HL-60 (cell line): ENCODE results near the gene ATP11A.
"Not testable (repeated sequence)": the region's sequence is repeated elsewhere in the genome, so short reads cannot be mapped to it uniquely, and the experiment has no call there.

Experiments
- DNase-seq, 2 experiments: peaks; one replicate each; pipeline ENCODE4 v3.0.0-alpha.2; 2010 to 2020; ENCODE audit warnings: low read depth in 1 of 2, low spot score in 1 of 2
- H3K27ac ChIP-seq: fragments of 250-450 bp; sonication (Bioruptor Pico); replicated peaks from 2 replicates; pipeline ENCODE4 v1.5.1; 2020; ENCODE audit warnings: mild to moderate bottlenecking, moderate library complexity
- H3K27me3 ChIP-seq: fragments of 250-450 bp; sonication (Bioruptor Pico); 2 replicates; pipeline ENCODE4 v1.5.1; 2021; ENCODE audit warnings: mild to moderate bottlenecking, moderate library complexity; ENCODE audit not compliant: insufficient read depth, poor library complexity, severe bottlenecking
- H3K4me3 ChIP-seq: replicated peaks from 2 replicates; pipeline ENCODE4 v1.5.1; 2011; ENCODE audit warnings: mild to moderate bottlenecking, control low read depth, low read length; ENCODE audit not compliant: insufficient read depth
- GABPA ChIP-seq: IDR thresholded peaks from 2 replicates; pipeline ENCODE4 v1.6.1; 2012; ENCODE audit warnings: low read depth
- POLR2AphosphoS5 ChIP-seq: IDR thresholded peaks from 2 replicates; pipeline ENCODE4 v1.6.1; 2012; ENCODE audit warnings: low read depth
- SPI1 ChIP-seq: IDR thresholded peaks from 2 replicates; pipeline ENCODE4 v1.6.1; 2012; ENCODE audit warnings: low read depth, mild to moderate bottlenecking, borderline replicate concordance
- TF ChIP-seq, protein P1 (sequence below): IDR thresholded peaks from one replicate; pipeline ENCODE4 v1.5.1; 2011; ENCODE audit warnings: low read length, control low read depth, inconsistent platforms; ENCODE audit not compliant: insufficient read depth
- TF ChIP-seq, protein P2 (sequence below): IDR thresholded peaks from 2 replicates; pipeline ENCODE4 v1.6.1; 2012; ENCODE audit warnings: low read depth; ENCODE audit not compliant: insufficient replicate concordance

ATP11A gene

DNA sequence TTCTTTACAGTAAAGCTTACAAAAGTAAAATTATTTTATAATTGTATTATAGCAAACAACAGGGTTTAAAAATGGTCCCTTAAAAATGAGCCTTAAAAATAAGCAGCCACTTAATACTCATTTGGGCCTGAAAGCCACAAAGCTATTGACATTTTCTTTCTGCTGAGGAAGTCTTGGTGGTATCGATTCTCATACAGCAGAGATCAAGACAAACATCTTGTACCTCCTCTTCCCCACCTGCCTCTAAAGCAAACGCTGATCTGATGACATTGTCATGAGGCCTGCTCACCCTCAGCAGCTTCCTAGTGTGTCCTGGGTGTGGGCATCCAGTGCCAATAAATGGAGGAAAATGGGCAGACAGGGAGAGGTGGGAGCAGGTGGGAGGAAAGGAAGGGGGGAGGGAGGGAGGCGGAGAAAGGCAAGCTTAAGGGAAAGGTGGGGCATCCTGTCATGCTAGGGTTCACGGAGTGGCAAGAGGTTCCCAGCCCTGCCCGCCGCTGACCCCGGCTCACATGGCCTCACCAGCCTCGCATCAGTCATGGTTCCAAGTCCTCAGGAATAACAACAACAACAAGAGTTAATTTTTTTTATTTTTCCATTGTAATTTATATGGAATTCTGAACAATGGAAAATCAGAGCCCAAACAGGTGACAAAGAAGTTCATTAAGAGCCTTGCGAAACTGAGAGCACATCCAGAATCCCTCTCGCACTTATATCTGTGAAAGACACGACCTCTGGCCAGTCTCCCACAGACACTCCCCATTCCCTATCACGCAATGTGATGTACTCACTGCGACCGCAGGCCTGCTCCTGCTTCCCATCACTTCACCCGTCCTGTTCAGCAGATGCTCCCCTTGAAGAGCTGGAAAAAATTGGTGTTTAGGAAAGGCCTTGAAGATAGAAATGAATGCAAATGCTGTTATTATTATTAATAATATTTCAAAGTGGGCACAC lies 15.1 kb upstream of the ATP11A start:
- TF ChIP-seq, protein P1, sequence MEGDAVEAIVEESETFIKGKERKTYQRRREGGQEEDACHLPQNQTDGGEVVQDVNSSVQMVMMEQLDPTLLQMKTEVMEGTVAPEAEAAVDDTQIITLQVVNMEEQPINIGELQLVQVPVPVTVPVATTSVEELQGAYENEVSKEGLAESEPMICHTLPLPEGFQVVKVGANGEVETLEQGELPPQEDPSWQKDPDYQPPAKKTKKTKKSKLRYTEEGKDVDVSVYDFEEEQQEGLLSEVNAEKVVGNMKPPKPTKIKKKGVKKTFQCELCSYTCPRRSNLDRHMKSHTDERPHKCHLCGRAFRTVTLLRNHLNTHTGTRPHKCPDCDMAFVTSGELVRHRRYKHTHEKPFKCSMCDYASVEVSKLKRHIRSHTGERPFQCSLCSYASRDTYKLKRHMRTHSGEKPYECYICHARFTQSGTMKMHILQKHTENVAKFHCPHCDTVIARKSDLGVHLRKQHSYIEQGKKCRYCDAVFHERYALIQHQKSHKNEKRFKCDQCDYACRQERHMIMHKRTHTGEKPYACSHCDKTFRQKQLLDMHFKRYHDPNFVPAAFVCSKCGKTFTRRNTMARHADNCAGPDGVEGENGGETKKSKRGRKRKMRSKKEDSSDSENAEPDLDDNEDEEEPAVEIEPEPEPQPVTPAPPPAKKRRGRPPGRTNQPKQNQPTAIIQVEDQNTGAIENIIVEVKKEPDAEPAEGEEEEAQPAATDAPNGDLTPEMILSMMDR = no peak
- TF ChIP-seq GABPA (no peak), POLR2AphosphoS5 (no peak), SPI1 (no peak)
- TF ChIP-seq, protein P2, sequence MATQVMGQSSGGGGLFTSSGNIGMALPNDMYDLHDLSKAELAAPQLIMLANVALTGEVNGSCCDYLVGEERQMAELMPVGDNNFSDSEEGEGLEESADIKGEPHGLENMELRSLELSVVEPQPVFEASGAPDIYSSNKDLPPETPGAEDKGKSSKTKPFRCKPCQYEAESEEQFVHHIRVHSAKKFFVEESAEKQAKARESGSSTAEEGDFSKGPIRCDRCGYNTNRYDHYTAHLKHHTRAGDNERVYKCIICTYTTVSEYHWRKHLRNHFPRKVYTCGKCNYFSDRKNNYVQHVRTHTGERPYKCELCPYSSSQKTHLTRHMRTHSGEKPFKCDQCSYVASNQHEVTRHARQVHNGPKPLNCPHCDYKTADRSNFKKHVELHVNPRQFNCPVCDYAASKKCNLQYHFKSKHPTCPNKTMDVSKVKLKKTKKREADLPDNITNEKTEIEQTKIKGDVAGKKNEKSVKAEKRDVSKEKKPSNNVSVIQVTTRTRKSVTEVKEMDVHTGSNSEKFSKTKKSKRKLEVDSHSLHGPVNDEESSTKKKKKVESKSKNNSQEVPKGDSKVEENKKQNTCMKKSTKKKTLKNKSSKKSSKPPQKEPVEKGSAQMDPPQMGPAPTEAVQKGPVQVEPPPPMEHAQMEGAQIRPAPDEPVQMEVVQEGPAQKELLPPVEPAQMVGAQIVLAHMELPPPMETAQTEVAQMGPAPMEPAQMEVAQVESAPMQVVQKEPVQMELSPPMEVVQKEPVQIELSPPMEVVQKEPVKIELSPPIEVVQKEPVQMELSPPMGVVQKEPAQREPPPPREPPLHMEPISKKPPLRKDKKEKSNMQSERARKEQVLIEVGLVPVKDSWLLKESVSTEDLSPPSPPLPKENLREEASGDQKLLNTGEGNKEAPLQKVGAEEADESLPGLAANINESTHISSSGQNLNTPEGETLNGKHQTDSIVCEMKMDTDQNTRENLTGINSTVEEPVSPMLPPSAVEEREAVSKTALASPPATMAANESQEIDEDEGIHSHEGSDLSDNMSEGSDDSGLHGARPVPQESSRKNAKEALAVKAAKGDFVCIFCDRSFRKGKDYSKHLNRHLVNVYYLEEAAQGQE = no peak
- DNase-seq = no peak
- Histone ChIP-seq H3K27me3 (peaks cover 3% of the 10 kb centered on the region), H3K27ac (no peak overlapping the region), H3K4me3 (no peak overlapping the region)

DNA sequence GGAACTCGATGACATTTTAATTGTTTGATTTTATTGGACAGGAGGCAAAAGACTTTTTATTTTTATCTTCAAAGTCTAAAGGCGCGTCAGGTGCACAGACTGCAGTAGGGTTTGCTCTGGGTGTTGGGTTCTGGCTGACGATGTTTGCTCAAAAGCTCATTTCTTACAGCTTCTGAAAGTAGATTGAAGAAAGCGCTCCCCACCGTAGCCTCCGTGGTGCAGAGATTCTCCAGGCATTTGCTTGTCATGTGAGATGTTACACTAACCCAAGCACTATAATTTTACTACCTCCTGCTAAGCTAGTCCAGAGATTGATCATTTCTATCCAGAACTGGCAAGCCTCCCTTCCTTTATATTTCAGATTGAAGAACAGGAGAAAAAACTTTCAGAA lies 14.5 kb upstream of the ATP11A start:
- H3K27me3 ChIP-seq = peaks cover 3% of the 10 kb centered on the region
- H3K4me3 ChIP-seq = no peak overlapping the region
- DNase-seq = no peak
- TF ChIP-seq, protein P1 = no peak
- TF ChIP-seq GABPA = no peak
- TF ChIP-seq, protein P2 = no peak
- TF ChIP-seq SPI1 = no peak
- TF ChIP-seq POLR2AphosphoS5 = no peak
- H3K27ac ChIP-seq = no peak overlapping the region

DNA sequence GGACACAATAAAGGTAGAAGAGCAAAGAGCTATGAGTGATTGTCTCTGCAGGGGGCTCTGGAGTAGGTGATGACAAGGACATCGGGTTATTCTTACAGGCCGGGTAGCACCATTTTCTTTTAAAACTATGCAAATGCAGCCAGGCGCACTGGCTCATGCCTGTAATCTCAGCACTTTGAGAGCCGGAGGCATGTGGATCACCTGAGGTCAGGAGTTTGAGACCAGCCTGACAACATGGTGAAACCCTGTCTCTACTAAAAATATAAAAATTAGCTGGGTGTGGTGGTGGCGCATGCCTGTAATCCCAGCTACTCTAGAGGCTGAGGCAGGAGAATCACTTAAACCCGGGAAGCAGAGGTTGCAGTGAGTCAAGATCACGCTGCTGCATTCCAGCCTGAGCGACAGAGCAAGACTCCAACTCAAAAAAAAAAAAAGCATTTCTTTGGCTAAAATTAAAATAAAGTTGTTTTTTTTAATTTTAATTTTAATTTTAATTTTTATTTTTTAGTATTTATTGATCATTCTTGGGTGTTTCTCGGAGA lies 12.3 kb upstream of the ATP11A start:
- H3K27ac ChIP-seq, H3K4me3 ChIP-seq, H3K27me3 ChIP-seq, DNase-seq: not testable (repeated sequence)

DNA sequence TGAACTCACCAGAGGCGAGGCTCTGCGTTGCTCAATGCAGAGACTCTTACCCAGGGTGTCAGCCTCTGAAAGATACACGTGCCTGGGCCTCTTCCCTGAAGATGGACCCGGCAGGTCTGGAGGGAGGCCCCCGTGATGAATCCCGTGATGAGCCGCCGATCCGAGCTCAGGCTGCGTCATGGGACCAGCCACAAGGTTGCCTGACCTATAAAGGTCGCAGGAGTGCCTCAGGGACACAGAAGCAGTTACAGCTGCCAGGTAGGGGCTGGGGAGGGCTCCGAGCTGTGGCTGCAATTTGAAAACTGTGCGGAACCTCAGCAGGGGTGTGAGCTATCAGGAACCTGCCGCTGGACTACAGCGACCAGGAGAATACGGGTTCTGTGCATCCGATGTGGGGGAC lies 10.5 kb upstream of the ATP11A start:
- no peak for TF ChIP-seq GABPA
- TF ChIP-seq, protein P2 = no peak
- TF ChIP-seq, protein P1 = no peak
- TF ChIP-seq SPI1 = no peak
- no peak for TF ChIP-seq POLR2AphosphoS5
- no peak for DNase-seq
- H3K27me3 ChIP-seq = peaks cover 3% of the 10 kb centered on the region

More for the DNA sequence above, 10.5 kb upstream of the ATP11A start:
- Histone ChIP-seq H3K27ac (no peak overlapping the region), H3K4me3 (no peak overlapping the region)
